C4-2B (cell line): ENCODE measurements around the gene HRCT1.

Source experiments
- H3K27ac ChIP-seq: fragments of 450-650 bp; 2 replicates; pipeline ENCODE4 v1.5.1; 2017
- ZFX ChIP-seq: fragments of 450-650 bp; IDR thresholded peaks from 2 replicates; pipeline ENCODE4 v1.6.1; 2017
- TF ChIP-seq, protein P1 (sequence below): fragments of 450-650 bp; conservative IDR thresholded peaks from 2 replicates; pipeline ENCODE4 v1.5.1; 2017; ENCODE audit warnings: mild to moderate bottlenecking

The HRCT1 gene

GRCh38 chr9:35862328-35862727 lies 43.7 kb upstream of the HRCT1 start:
- TF ChIP-seq, protein P1, sequence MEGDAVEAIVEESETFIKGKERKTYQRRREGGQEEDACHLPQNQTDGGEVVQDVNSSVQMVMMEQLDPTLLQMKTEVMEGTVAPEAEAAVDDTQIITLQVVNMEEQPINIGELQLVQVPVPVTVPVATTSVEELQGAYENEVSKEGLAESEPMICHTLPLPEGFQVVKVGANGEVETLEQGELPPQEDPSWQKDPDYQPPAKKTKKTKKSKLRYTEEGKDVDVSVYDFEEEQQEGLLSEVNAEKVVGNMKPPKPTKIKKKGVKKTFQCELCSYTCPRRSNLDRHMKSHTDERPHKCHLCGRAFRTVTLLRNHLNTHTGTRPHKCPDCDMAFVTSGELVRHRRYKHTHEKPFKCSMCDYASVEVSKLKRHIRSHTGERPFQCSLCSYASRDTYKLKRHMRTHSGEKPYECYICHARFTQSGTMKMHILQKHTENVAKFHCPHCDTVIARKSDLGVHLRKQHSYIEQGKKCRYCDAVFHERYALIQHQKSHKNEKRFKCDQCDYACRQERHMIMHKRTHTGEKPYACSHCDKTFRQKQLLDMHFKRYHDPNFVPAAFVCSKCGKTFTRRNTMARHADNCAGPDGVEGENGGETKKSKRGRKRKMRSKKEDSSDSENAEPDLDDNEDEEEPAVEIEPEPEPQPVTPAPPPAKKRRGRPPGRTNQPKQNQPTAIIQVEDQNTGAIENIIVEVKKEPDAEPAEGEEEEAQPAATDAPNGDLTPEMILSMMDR: no peak
- no peak for TF ChIP-seq ZFX

DNA sequence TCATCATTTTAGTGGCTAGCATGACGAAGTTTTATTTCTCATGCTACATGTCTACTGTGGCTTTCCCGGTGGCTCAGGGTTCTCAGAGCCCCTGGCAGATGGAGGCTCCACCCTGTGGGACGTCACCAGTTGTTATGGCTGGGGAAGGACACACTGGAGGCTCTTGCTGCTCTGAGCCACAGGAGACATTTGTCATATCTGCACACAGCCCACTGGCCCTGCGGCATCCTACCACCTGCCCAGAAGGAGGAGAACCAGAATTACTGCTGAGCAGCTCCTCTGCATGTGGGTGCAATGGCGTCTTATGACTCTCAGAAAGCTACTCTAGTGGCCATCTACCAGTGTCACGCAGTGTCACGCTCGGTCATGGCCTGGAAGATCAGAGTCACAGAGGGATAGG lies 42.4 kb upstream of the HRCT1 start:
- TF ChIP-seq, protein P1: no peak
- no peak for TF ChIP-seq ZFX
- no peak overlapping the region for H3K27ac ChIP-seq

More at GRCh38 chr9:35862328-35862727, 43.7 kb upstream of the HRCT1 start:
- no peak overlapping the region for H3K27ac ChIP-seq

- no peak overlapping the region for H3K27ac ChIP-seq
- TF ChIP-seq, protein P1: no peak
- no peak for TF ChIP-seq ZFX
Measured at GRCh38 chr9:35864695-35865255, 41.2 kb upstream of the HRCT1 start.

DNA sequence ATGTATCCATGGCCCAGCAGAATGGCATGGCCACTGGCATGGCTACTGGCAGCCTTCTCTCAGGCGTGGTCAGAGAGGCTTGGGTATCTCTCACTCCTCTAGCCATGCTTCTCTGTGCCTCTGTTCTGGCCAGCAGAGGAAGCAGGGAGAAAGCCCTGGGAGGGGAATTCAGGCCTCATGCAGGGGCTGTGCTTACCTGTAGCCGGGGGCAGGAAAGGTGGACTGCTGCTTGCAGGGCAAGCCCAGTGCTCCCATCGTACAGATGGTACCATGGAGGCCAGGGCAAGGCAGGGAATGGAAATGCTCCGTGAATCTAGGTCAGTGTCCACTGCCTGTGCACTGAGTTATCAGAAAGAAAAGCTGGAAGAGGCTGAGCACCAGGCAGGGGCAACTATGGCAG lies 38.5 kb upstream of the HRCT1 start:
- H3K27ac ChIP-seq: no peak overlapping the region
- no peak for TF ChIP-seq ZFX
- TF ChIP-seq, protein P1: no peak

DNA sequence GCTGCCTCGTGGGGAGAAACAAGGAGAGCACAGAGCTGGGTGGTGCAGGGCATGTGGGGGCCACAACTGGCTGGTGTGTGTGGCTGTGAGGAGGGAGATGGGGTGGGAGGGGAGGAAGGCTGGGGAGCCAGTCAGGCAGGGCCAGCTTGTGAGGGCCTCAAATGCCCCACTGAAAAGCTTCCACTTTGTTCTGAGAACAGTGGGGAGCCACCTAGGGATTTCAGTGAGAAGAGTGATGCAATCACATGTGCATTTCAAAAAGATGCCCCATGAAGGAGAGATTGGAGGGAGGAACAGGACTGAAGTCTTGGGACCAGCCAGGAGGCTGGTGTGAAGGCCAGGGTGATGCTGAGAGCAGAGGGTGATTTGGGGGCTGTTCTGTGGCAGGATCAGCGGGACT lies 37.1 kb upstream of the HRCT1 start:
- no peak for TF ChIP-seq ZFX
- TF ChIP-seq, protein P1: no peak
- H3K27ac ChIP-seq: no peak overlapping the region

GRCh38 chr9:35869621-35870216 lies 36.3 kb upstream of the HRCT1 start:
- no peak overlapping the region for H3K27ac ChIP-seq
- TF ChIP-seq, protein P1: no peak
- TF ChIP-seq ZFX: no peak

DNA sequence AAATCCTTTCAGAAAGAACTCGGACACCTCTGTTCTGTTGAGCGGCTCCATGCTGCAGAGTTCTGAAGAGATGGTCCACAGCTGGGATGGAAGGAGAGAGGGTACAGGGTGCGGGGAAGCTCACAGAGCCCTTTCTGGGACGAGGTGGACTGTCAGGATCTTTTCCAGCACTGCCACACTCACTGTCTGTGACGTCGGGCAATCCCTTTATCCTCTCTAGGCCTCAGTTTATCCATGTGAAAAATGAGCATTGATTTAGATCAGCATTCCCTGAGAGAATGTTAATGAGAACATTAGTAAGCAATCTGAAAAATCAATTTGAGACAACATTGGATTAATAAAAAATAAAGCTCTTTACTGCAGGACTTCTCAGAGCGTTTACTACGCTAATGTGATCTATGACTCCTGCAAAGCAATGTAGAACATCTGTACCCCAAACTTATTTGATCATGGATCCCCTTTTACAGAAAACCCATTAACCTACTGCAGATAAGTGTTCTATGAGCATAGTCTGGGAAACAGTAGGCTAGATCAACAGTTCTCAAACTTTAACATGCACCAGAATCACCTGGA lies 35.6 kb upstream of the HRCT1 start, which contains the start of gene OR13J1:
TSS of gene OR13J1 (minus strand) at position 51 of the 573 bp plus-strand sequence. CDS start at position 51, 0 bp downstream.
- peak within 1 kb of the TSS; percentile 47 for H3K27ac ChIP-seq
- no peak for TF ChIP-seq ZFX
- TF ChIP-seq, protein P1: no peak
